ENCODE data around the gene PCDH11X.
"Not testable (repeated sequence)": the region's sequence is repeated elsewhere in the genome, so short reads cannot be mapped to it uniquely, and the experiment has no call there.

The PCDH11X gene, protein sequence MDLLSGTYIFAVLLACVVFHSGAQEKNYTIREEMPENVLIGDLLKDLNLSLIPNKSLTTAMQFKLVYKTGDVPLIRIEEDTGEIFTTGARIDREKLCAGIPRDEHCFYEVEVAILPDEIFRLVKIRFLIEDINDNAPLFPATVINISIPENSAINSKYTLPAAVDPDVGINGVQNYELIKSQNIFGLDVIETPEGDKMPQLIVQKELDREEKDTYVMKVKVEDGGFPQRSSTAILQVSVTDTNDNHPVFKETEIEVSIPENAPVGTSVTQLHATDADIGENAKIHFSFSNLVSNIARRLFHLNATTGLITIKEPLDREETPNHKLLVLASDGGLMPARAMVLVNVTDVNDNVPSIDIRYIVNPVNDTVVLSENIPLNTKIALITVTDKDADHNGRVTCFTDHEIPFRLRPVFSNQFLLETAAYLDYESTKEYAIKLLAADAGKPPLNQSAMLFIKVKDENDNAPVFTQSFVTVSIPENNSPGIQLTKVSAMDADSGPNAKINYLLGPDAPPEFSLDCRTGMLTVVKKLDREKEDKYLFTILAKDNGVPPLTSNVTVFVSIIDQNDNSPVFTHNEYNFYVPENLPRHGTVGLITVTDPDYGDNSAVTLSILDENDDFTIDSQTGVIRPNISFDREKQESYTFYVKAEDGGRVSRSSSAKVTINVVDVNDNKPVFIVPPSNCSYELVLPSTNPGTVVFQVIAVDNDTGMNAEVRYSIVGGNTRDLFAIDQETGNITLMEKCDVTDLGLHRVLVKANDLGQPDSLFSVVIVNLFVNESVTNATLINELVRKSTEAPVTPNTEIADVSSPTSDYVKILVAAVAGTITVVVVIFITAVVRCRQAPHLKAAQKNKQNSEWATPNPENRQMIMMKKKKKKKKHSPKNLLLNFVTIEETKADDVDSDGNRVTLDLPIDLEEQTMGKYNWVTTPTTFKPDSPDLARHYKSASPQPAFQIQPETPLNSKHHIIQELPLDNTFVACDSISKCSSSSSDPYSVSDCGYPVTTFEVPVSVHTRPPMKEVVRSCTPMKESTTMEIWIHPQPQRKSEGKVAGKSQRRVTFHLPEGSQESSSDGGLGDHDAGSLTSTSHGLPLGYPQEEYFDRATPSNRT (N-terminal part only)

DNA sequence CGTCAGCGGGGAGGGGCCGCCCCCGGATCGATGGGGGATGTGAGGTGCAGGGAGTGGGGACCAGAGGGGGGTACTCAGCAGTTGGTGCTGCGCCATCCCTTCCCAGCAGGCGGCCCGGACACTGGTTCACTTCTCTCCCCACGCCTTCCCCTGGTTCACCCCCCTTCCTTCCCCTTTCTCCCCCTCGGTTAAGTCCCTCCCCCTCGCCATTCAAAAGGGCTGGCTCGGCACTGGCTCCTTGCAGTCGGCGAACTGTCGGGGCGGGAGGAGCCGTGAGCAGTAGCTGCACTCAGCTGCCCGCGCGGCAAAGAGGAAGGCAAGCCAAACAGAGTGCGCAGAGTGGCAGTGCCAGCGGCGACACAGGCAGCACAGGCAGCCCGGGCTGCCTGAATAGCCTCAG is at the start of gene PCDH11X:
Gene PCDH11X, plus strand, starts transcription at position 241 of the 400 bp plus-strand sequence. CDS start 56,130 bp downstream, outside the sequence.
- H3K4me3 ChIP-seq (ENCODE audit: low read depth, low read length); DNase-seq (ENCODE audit: low read depth): not testable (repeated sequence)

DNA sequence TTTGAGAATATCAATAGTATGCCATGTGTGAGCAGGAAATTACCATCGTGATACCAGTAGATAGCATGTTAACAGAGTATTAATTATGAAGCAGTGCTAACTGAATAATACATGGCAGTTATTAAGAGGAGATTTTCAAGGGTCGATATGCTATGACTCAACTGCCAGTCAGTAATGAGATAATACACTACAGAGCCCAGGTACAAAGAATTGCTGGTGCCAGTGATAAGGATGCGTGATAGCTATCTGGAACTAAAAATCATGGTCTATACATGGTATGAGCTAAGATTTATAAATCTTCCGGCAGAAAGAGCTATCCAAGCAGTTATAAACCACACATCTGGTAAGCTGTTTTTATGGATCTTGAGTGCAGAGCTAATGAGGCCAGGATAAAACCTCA is 31.7 kb upstream of the PCDH11X start:
- H3K4me3 ChIP-seq (ENCODE audit: low read depth, low read length); DNase-seq (ENCODE audit: low read depth): not testable (repeated sequence)

DNA sequence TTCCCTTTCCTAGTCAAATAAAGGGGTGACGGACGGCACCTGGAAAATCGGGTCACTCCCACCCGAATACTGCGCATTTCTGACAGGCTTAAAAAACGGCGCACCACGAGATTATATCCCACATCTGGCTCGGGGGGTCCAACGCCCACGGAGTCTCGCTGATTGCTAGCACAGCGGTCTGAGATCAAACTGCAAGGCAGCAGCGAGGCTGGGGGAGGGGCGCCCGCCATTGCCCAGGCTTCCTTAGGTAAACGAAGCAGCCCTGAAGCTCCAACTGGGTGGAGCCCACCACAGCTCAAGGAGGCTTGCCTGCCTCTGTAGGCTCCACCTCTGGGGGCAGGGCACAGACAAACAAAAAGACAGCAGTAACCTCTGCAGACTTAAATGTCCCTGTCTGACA is 26.2 kb upstream of the PCDH11X start:
- not testable (repeated sequence) for H3K4me3 ChIP-seq (ENCODE audit: low read depth, low read length); DNase-seq (ENCODE audit: low read depth)

- not testable (repeated sequence) for DNase-seq (ENCODE audit: low read depth); H3K4me3 ChIP-seq (ENCODE audit: low read depth, low read length)
Observed at GRCh38 chrX:91770619-91771488, 8.3 kb upstream of the PCDH11X start.

GRCh38 chrX:91773943-91774342 is 5.2 kb upstream of the PCDH11X start:
- not testable (repeated sequence) for H3K4me3 ChIP-seq (ENCODE audit: low read depth, low read length); DNase-seq (ENCODE audit: low read depth)

GRCh38 chrX:91780008-91780407 is 833 bp downstream of the PCDH11X start:
- not testable (repeated sequence) for DNase-seq (ENCODE audit: low read depth); H3K4me3 ChIP-seq (ENCODE audit: low read depth, low read length)

GRCh38 chrX:91780698-91781097 is 1.5 kb downstream of the PCDH11X start:
- not testable (repeated sequence) for H3K4me3 ChIP-seq (ENCODE audit: low read depth, low read length)

DNA sequence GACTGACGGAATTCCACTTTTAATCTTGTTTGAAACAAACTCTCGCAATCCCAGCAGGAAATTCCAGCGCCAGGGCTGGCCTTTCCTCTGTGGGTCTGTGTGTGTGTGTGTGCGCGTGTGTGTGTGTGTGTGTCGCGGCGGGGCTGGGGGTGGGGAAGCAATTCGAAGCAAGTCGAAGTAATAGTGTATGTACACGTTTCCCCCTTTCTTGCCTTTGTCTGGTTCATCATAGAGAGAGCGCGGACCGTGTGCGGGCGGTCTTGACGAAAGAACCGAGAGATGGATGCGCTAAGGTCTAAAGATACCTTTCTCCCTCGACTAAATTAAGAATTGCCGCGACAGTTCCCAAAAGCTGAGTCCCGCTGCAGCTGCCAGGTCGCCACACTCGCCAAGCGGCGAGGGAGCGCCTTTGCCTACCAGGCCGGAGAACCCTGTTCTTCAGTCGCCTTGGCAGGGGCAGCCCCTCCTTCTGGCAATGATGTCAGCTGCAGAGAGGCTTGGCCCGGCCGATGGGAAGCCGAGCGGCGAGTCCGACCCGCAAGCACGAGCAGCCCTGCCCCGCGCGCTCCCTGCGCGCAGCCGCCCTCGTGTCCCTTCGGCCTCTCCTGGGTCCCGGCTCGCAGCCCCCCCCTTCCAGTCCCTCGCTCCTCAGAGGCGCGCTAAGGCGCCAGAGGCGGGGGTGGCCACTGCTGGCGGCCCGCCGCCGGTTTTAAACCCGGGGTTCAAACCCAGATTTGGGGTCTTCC is 2.6 kb downstream of the PCDH11X start:
- not testable (repeated sequence) for H3K4me3 ChIP-seq (ENCODE audit: low read depth, low read length); DNase-seq (ENCODE audit: low read depth)

More at GRCh38 chrX:91780698-91781097, 1.5 kb downstream of the PCDH11X start:
- DNase-seq (ENCODE audit: low read depth): not testable (repeated sequence)

DNA sequence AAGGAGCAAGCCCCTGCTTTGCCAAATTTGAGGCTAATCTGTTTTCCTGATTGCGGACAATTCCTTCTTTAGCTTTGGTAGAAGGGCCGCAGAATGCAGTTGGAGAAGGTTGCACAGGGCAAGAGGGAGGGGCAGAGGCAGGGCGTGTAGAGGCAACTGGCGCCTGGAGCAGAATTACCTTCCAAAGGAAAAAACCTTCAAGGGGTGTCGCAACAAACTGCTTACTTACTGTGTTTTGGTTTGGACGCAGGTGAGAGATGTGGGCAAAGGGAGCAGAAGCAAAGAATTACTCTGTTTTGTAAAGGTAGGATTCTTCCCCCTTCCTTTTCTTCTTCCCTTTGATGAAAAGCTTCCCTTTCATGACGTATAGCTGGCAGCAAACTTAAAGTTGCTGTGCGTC is 3.6 kb downstream of the PCDH11X start:
- DNase-seq (ENCODE audit: low read depth); H3K4me3 ChIP-seq (ENCODE audit: low read depth, low read length): not testable (repeated sequence)

DNA sequence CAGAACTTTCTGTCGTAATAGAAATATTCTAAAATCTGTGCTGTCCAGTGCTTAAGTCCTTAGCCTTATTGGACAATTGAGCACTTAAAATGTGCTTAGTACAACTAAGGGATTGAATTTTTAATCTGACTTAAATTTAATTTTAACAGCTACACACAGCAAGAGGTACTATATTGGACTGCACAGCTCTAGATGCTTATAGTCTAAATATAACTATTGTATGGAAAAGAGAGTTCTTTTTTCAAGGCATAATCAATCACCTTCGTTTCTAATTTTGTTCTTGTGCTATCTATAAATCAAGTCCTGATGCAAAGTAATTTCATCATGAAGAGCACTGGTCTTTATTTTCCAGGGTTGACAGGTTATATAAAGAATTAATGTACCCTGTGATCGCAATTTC is 38.4 kb downstream of the PCDH11X start:
- not testable (repeated sequence) for DNase-seq (ENCODE audit: low read depth); H3K4me3 ChIP-seq (ENCODE audit: low read depth, low read length)

DNA sequence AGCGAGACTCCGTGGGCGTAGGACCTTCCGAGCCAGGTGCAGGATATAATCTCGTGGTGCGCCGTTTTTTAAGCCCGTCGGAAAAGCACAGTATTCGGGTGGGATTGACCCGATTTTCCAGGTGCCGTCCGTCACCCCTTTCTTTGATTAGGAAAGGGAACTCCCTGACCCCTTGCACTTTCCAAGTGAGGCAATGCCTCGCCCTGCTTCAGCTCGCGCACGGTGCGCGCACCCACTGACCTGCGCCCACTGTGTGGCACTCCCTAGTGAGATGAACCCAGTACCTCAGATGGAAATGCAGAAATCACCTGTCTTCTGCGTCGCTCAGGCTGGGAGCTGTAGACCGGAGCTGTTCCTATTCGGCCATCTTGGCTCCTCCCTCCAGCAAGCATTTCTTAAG is 46.1 kb downstream of the PCDH11X start:
- DNase-seq (ENCODE audit: low read depth); H3K4me3 ChIP-seq (ENCODE audit: low read depth, low read length): not testable (repeated sequence)
